Measurements from ENCODE around the gene RPS3.

RPS3 gene

DNA sequence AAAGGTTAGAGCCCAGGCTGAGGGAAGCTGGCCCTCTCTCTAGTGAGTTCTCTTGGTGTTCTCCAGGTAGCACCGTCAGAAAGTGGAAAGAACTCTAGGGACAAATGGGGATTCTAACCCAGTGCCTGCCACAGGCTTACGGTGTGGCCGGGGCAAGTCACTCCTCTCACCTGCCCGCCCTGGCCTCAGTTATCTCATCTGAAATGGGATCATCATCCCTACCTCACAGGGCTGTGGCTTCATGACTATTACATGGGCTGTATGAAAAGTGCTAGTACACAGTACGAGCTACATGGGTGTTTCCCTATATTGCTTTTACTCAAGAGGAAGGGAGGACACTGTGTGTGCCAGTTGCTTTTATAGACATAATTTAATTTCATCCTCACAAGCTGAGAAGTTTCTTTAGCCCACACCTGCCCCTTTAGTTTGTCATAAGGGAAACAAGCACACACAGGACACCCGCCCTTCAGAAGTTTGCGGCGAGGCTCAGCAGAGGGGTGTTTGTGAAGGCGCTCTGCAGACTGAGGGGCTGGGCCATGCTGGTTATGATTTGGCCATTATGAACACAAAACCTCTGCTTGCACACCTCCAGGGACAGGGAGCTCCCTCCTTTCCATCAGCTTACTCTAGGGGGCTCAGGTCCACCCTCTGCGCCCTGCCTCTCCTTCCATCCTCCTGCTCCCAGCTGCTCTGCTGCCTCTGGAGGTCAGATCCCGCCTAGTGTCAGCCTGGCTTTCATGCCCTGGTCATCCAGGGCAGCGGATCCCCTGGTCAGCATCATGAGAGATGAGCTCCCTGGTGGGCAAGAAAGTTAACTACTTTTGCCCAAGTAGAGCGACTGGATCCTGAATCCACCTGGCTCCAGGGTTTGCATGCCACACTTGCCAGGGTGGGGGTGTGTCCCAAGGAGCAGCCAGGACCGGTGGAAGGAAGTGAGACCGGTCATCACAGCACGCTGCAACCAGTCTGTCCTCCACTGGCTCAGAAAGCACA lies 32.5 kb downstream of the RPS3 start:
- Histone ChIP-seq H3K27ac (no peak overlapping the region), H3K4me3 (no peak overlapping the region)

DNA sequence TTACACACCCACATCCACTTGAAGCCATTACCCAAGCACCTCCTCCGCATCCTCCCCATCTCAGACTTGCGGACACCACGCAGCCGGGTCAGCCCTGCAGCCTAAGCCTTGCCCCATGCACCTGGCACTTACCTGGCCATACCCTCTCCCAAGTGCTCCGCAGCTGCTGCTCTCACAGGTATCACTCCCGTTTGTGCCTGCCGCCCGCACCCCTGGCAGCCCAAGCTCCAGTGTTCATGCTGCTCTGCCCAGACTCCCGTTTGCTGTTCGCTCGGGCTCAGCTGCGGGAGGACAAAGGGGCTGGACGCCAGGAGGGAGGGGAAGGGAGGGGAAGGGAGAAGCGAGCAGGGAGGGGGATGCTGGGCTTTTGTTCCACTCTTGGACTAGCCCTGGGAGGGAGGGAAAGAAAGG lies 33.6 kb downstream of the RPS3 start, which contains the start of gene KLHL35:
TSS of gene KLHL35 (minus strand) at position 293 of the 411 bp plus-strand sequence. CDS start 2,574 bp downstream, outside the sequence.
- no peak within 1 kb of the TSS for H3K4me3 ChIP-seq
- no peak within 1 kb of the TSS for H3K27ac ChIP-seq

DNA sequence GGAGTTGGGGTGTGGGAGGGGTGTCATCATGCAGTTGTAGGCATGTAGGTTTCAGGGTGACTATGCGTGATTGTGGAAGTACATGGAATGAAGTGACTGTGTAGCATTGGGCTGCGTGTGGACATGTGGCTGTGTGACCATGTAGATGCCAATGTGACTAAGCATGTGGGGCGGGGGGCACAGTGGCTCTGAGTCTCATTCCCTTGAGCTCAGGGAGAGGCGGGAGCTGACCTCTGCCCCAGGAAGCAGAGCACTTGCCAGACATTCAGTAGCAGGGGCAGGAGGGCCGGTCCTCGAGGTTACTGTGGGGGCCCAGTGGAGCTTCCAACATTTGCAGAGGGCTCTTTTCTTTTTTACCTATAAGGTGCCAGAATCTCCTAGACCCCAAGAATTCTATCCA lies 34.1 kb downstream of the RPS3 start:
- Histone ChIP-seq H3K4me3 (no peak overlapping the region), H3K27ac (no peak overlapping the region)

DNA sequence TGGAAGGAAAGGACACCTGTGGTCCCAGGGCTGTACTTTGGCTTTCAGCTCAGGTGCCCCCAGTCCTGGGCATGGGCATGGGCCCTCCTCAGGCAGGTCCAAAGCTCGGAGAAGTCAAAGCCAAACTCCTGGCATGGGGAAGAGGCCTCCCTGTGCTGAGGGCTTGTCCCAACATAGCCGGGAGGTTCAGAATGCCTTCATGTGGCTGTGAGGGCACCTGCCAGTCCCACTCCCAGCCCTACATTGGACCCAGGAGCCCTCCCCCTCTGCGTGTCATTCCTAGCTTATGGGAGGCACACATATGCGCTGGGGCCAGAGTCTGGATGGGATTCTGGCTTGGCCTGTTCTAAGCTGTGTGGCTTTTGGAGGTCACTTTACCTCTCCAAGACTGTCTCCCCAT lies 34.7 kb downstream of the RPS3 start:
- no peak overlapping the region for H3K27ac ChIP-seq
- H3K4me3 ChIP-seq, result no peak overlapping the region

DNA sequence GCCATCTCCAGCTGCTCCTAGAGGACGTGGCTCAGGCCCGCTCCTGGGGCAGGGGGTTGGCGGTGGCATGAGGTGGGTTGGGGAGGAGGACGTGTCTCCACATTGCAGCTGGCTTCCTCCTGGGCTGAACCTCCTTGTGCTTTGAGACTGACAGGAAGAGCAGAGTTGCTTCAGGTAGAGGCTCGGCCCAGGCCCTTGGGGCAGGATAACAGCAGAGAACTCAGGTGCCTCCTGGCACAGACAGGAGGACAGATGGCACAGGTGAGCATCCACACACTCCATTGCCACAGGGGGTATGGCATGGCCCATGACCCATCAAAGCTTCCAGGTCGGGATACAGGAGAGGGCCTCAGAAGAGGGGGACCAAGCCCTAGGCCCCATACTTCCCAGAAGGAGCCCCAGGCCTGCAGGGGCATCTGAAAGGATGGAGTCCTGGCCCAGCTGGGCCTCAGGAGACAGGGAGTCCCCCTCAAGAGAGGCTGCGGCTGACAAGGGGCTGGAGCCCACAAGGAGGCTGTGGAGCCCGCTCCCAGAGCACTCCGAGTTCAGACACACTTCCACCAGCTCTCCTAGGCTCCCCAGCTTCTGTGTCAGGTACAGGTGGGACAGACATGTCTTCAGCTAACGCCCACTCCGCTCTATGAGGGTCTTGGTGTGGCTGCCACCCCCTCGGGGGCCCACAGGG lies 35.7 kb downstream of the RPS3 start:
- no peak overlapping the region for H3K27ac ChIP-seq

DNA sequence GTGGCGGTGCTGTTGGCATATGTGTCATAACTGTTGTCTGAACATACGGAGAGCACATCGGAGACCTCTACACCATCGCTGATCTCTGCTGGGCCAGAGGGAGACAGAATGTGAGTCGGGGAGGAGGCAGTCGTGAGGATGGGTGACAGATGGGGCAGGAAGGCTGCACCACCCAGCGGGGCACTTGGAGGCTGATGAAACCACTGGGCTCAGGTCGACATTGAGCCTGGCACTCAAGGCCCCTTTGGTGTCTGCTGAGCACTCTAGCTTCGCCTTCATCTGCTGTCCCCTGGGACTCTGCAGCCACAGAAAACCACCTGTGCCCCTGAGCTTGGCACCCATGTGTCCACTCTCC lies 36.2 kb downstream of the RPS3 start:
- H3K4me3 ChIP-seq, result no peak overlapping the region
- H3K27ac ChIP-seq, result no peak overlapping the region

More for the DNA sequence above, 35.7 kb downstream of the RPS3 start:
- no peak overlapping the region for H3K4me3 ChIP-seq

DNA sequence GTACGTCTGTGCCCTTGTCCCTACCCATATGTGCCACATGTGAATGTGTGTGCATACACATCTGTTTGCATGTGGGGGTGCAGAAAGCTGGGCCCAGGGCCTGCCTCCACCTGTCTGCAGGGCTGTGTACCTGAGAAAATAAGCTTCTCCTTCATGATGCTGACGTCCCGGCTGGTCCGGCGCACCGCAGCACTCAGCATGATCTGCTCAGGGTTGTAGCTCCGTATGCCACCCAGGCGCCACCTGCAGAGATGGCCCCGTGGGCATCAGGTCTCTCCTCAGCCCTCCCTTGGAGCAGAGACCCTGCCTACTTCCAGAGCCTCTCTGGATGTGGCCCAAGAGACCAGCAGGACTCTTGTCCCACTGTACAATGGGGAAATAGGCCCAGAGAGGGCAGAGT lies 37.5 kb downstream of the RPS3 start:
- Histone ChIP-seq H3K4me3 (no peak overlapping the region), H3K27ac (no peak overlapping the region)

DNA sequence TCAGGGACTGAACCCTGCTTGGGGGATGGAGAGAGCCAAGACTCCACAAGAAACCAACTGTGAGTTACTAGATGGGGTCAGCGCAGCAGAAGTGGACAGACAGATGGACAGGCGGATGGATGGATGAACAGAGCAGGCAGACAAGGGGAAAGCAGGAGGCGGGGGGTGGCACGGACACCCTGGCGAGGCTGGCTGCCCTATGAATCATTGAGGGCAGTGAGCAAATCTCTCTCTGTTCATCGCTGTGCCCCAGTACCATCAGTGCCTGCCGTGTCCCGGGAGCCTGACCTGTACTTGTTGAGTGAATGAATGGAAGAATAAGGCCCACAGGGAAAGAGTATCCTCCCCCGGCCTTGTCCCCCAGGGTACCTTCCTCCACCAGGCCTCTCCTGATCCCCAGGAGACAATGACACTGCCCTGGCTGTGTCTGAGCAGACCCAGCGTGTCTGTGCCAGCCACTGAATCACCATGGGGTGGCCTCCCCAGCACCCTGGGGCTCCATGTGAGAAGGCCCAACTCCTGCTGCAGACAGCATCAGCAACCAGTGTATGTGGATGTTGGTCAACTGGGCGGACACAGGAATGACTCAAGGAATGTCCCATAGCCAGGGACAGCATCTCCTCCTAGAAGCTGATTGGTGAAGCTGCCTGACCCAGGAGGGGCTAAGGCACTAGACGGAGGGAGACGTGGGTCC lies 38.8 kb downstream of the RPS3 start:
- no peak overlapping the region for H3K27ac ChIP-seq
- H3K4me3 ChIP-seq, result no peak overlapping the region

DNA sequence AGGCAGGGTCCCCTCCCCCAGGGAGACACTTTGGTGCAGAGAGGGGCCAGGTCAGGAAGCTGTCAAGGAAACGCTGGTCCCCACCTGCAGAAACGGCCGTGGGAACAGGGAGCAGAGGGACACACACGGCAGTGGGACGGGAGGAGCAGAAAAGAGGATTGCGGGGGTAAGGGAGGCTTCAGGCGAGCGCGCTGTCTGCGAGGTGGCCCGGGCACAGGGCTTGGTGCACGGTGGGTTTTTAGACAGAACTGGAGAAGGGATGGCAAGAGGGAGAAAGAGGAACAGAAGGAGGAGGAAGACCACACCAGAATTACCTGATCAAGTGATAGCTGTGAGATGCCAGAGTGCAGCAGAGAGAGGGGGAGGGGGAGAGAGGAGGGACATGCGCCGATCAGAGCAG lies 39.7 kb downstream of the RPS3 start:
- no peak overlapping the region for H3K4me3 ChIP-seq
- H3K27ac ChIP-seq, result no peak overlapping the region

DNA sequence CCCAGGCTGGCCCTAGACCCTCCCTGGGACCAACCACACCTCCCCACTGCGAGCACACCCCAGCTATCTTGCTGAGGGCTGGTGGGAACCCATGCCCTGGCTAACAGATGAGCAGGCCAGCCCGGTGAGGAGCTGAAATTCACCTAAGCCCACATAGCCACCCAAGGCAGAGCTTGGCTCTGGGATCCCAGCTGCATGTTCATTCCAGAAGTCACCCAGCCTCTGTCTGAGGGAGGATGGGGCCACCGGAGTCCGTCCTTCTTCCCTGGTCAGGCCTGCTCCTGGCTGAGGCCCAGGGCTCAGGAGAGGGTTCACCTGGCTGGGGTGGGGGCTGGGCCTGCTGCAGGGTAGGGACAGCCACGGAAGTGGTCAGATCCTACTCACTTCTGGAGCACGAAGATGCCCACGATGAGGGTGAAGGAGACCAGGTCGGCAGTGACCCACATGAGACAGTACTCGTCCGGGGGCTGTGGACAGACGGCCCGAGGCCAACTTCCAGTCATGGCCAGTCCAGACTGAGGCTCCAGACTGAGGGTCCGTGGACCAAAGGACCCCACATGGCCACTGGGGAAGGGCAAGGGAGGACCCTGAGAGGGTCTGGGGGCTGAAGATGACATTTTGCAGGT lies 40.3 kb downstream of the RPS3 start:
- H3K4me3 ChIP-seq, result no peak overlapping the region
- H3K27ac ChIP-seq, result no peak overlapping the region

DNA sequence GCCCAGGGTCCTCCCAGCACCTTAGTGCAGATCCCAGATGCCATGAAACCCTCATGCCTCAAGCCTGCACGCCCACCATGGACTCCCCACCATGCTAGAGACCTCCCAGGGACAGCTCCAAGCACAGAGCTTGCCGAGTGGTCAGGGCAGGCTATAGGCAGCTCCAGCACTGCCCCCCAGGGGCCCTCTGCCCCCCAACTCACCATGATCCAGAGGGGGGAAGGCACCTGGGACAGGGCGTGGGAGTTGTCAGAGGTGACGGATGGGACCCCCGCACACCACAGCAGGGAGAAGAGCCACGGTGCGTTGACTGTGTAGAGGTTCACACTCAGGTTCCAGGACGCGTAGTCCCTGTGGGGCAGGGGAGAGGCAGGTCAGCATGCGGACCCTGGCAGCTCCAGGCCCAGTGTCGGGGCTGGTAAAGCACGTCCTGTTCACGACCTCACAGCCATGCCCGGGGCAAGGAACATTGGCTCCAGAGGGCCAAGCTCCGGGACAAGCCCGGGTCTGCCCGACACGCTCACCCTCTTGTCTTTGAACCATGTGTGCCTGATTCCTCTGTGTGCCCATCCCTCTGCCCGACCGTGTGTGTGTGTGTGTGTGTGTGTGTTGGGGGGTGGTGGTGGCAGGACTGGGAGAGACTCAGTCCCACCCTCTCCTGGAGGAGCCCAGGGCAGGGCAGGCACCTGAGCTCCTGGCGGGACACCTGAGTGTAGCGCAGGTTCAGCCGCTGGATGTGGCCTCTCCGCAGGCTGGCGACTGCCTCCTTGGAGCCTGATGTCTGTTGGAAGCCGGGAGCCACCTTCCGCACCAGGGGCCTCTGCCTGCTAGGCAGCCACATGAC lies 41.9 kb downstream of the RPS3 start:
- no peak overlapping the region for H3K4me3 ChIP-seq

DNA sequence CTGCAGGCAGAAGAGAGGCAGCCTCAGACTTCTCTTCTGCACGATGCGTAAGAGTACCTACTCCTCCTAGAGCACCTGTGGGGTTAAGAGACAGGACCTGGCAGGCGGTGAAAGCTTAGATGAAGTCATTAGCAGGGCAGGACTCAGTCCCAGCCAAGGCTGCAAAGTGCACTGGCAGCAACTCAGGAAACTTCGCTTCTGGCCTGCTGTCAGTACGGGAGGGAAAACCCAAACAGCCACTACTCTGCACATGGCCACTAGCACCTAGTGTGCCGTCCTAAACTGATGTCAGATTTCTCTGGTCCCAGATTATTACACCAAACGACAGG lies 42.5 kb downstream of the RPS3 start:
- H3K27ac ChIP-seq, result no peak overlapping the region

More for the DNA sequence above, 41.9 kb downstream of the RPS3 start:
- H3K27ac ChIP-seq, result no peak overlapping the region

DNA sequence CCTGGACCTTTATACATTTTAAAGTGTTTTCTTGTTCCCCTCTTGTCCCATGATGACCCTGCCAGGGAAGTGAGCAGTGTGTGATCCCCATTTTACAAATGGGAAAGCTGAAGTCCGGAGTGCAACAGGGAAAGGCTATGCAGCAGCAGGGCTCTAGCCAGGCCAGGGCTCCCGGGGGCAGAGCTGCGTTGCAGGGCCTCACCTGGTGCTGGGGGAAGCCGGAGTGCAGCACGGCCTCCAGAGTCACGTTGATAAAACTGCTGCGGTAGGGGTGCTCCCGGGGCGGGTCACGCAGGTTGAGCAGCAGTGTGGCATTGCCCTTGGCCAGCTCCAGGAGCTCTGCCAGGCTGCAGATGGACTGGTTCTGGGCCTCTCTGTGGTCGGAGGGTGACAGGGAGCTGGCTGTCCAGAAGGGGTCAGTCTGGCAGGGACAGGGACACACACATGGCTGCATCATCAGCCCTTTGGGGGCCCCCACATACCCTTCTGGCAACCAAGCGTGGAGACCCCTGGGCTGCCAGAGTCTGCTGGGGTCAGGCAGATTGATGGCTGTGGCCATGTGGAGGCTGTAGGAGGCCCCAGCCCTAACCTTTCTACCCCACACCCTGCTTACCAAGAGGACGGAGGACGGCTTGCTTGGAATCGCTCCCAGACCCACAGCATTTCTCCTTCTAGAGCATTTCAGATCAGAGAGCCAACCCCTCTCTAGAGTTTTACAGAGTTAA lies 43.0 kb downstream of the RPS3 start:
- Histone ChIP-seq H3K27ac (no peak overlapping the region), H3K4me3 (no peak overlapping the region)

More for the DNA sequence above, 42.5 kb downstream of the RPS3 start:
- no peak overlapping the region for H3K4me3 ChIP-seq

DNA sequence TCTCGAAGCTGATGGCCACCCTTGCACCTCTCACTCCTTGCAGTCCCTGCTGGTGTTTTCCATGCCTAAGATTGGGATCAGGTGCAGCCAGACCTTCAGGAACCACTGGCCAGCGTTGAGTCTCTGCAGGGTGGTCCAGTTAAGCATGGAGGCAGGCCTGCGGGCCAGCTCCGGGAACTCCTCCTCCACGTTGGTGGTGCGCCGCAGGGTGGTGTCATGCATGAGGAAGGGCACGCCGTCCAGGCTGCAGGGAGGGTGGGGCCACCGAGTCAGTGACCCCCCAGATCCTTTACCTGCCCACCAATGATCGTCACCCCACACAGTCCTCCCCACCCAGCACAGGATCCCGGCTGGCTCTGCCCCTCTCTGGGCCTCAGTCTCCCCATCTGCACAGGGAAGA lies 43.7 kb downstream of the RPS3 start:
- Histone ChIP-seq H3K4me3 (no peak overlapping the region), H3K27ac (no peak overlapping the region)

DNA sequence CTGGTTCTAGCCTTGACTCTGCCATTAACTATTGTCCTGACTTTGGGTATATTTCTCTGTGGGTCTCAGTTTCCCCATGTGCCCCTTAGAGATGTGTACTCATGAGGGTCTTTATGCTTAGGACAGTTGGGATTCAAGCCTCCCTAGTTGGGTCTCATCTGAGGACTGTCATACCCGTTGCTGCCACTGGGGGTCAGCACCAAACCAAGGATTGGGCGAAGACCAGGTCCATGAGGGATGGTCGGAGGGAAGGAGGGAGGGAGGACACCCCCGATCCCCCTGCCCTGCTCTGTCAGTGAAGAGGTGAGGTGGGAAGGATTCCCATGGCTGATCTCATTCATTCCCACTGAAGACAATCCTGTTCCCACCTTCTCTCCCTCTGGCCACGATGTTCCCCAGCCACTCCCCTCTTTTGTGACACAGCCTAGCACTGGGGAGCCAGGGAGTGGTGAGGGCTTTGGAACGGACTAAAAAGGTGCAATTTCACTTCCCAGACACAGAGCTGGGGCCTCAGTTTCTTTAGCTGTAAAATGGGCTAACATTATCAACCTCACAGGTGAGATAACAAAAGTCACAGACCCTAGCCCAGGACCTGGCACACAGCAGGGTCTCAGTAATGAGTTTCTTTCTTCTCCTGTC lies 46.1 kb downstream of the RPS3 start:
- H3K4me3 ChIP-seq, result no peak overlapping the region
- H3K27ac ChIP-seq, result no peak overlapping the region

DNA sequence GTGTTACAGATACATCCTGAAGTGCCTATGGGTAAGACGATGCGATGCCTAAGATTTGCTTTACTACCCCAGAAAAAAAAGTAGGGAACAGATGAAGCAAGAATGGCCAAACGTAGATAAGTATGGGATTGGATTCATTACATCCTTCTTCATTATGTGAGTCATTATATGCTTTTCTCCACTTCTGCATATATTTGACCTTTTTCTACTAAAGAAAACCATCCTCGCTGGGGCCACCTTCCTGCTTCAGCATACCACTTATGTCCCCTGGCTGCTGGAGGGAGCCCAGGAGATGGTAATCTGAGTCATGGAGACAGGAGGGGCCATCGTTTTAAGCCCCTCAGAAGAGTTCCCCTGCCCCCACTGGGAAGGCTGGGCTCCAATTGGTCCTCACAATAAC lies 48.1 kb downstream of the RPS3 start:
- Histone ChIP-seq H3K27ac (no peak overlapping the region), H3K4me3 (no peak overlapping the region)

DNA sequence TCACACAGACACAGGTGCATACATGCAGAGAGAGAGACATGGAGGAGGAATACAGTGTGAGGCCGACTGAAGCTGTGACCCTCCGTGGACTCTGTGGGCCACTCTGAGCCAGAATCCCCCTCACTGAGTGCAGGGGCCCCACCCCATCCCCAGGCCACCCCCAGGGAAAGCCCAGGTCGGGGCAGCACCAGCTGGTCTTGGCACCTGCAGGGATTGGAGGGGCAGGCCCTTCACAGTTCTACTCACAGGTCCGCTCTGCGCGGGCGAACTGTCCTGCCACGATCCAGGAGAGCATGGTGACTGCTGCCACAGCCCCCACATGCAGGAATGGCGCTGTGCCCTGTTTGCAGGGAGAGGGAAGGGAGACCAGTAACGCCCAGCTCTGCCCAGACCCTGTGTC lies 50.0 kb downstream of the RPS3 start:
- Histone ChIP-seq H3K27ac (no peak overlapping the region), H3K4me3 (no peak overlapping the region)

DNA sequence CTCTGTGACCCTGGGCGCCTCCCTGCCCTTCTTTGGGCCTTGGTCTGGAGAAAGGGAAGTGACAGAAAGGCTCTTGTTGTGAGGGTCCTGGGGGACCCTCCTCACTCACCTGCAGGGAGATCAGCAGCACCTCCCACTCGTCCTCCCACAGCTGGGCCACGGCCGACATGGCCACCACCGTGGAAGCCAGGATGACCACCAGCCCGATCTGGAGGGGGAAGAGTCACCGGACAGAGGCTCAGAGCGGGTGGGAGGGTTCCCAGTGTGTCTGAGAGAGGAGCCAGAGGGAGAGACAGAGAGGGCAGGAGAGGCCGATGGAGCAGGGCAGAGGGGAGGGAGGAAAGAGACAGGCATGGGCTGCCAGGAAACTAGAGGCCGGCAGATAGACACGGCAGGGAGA lies 50.5 kb downstream of the RPS3 start:
- no peak overlapping the region for H3K4me3 ChIP-seq
- H3K27ac ChIP-seq, result no peak overlapping the region

Measured in skin epidermis (tissue), 12 donors.